Activated CD8-positive, alpha-beta T cell treated with anti-CD3 and anti-CD28 coated beads, Interleukin-2, amount 10 ng/mL, durations not matched to agents 7 days and 5 days (primary cell): ENCODE results near the gene SYNE1. TPM values are rescaled to one million over a fixed set of nuclear protein-coding genes. Genes with fewer than 3 reads are reported as not detected.
"Not testable (repeated sequence)": the region's sequence is repeated elsewhere in the genome, so short reads cannot be mapped to it uniquely, and the experiment has no call there.

Experiments used
- ATAC-seq: fragments of 150-1000 bp; cut with Tn5 transposase; one replicate; pipeline ENCODE4 v1.10.0; 2021; ENCODE audit warnings: moderate library complexity
- CTCF ChIA-PET: fragments of 350-600 bp; sonication (Branson Sonifier 250); formaldehyde crosslinking; loops from one replicate; lab custom pipeline; 2021; ENCODE audit warnings: antibody characterized with exemption; lab: Charles Lee
- POLR2A ChIA-PET: fragments of 350-600 bp; sonication (Branson Sonifier 250); formaldehyde crosslinking; loops from one replicate; lab custom pipeline; 2021; ENCODE audit warnings: antibody characterized with exemption; lab: Charles Lee
- DNase-seq: peaks from one replicate; pipeline ENCODE4 v3.0.0-alpha.2; 2020
- H3K27ac Mint-ChIP-seq: one replicate; pipeline ENCODE4 v1.8.0; 2021; ENCODE audit warnings: mild to moderate bottlenecking, mixed read lengths
- H3K27me3 Mint-ChIP-seq: one replicate; pipeline ENCODE4 v1.8.0; 2021; ENCODE audit warnings: low read depth, mixed read lengths
- H3K36me3 Mint-ChIP-seq: one replicate; pipeline ENCODE4 v1.8.0; 2021; ENCODE audit warnings: low read depth, mixed read lengths
- H3K4me1 Mint-ChIP-seq: one replicate; pipeline ENCODE4 v1.8.0; 2021; ENCODE audit warnings: low read depth, mixed read lengths
- H3K4me3 Mint-ChIP-seq: one replicate; pipeline ENCODE4 v1.8.0; 2021; ENCODE audit warnings: mild to moderate bottlenecking, mixed read lengths
- H3K9me3 Mint-ChIP-seq: one replicate; pipeline ENCODE4 v1.8.0; 2022; ENCODE audit warnings: mixed read lengths; ENCODE audit not compliant: insufficient read depth
- total RNA-seq, 2 experiments: library from RNA; stranded (reverse); gene quantifications; one replicate each; pipeline ENCODE4 v1.2.3, GENCODE V29; 2021

Gene SYNE1
- total RNA-seq, 2 experiments from 2014 or later, result 57.0 to 63.8 TPM

- DNase-seq, result no peak
- no peaks in the 10 kb centered on the region for H3K4me1 Mint-ChIP-seq
- no peaks in the 10 kb centered on the region for H3K27me3 Mint-ChIP-seq
- no peak overlapping the region for H3K4me3 Mint-ChIP-seq
- no peaks in the 10 kb centered on the region for H3K36me3 Mint-ChIP-seq
- ATAC-seq, result no peak
- ChIA-PET CTCF (no interaction called here), POLR2A (no interaction called here)
- H3K9me3 Mint-ChIP-seq, result no peaks in the 10 kb centered on the region
- no peak overlapping the region for H3K27ac Mint-ChIP-seq
These were observed 137.2 kb downstream of the SYNE1 start for GRCh38 chr6:152499931-152500330.

- H3K4me3 Mint-ChIP-seq, result no peak overlapping the region
- H3K27ac Mint-ChIP-seq, result no peak overlapping the region
- POLR2A ChIA-PET, result no interaction called here
- CTCF ChIA-PET, result no interaction called here
- no peaks in the 10 kb centered on the region for H3K4me1 Mint-ChIP-seq
- ATAC-seq (no peak), DNase-seq (no peak)
- no peaks in the 10 kb centered on the region for H3K27me3 Mint-ChIP-seq
- H3K36me3 Mint-ChIP-seq, result no peaks in the 10 kb centered on the region
- no peaks in the 10 kb centered on the region for H3K9me3 Mint-ChIP-seq
These were observed 140.4 kb downstream of the SYNE1 start for GRCh38 chr6:152496731-152497130.

- H3K27ac Mint-ChIP-seq, POLR2A ChIA-PET, H3K4me1 Mint-ChIP-seq, DNase-seq, H3K4me3 Mint-ChIP-seq, H3K9me3 Mint-ChIP-seq, ATAC-seq, CTCF ChIA-PET, H3K27me3 Mint-ChIP-seq, H3K36me3 Mint-ChIP-seq: not testable (repeated sequence)
These were observed 141.7 kb downstream of the SYNE1 start for GRCh38 chr6:152495456-152495855.

- H3K9me3 Mint-ChIP-seq, H3K27me3 Mint-ChIP-seq, ATAC-seq, CTCF ChIA-PET, H3K36me3 Mint-ChIP-seq, H3K27ac Mint-ChIP-seq, H3K4me3 Mint-ChIP-seq, POLR2A ChIA-PET, H3K4me1 Mint-ChIP-seq, DNase-seq: not testable (repeated sequence)
These were observed 144.9 kb downstream of the SYNE1 start for GRCh38 chr6:152492281-152492680.

GRCh38 chr6:152491501-152491900 is 145.7 kb downstream of the SYNE1 start:
- H3K27me3 Mint-ChIP-seq, H3K4me1 Mint-ChIP-seq, H3K27ac Mint-ChIP-seq, POLR2A ChIA-PET, DNase-seq, H3K9me3 Mint-ChIP-seq, H3K4me3 Mint-ChIP-seq, ATAC-seq, CTCF ChIA-PET, H3K36me3 Mint-ChIP-seq: not testable (repeated sequence)

GRCh38 chr6:152490971-152491378 is 146.2 kb downstream of the SYNE1 start:
- H3K27ac Mint-ChIP-seq, H3K4me3 Mint-ChIP-seq, H3K27me3 Mint-ChIP-seq, DNase-seq, ATAC-seq, H3K4me1 Mint-ChIP-seq, CTCF ChIA-PET, H3K9me3 Mint-ChIP-seq, POLR2A ChIA-PET, H3K36me3 Mint-ChIP-seq: not testable (repeated sequence)

GRCh38 chr6:152484806-152485205 is 152.4 kb downstream of the SYNE1 start:
- Mint-ChIP-seq H3K4me3 (no peak overlapping the region), H3K9me3 (no peaks in the 10 kb centered on the region), H3K4me1 (no peaks in the 10 kb centered on the region), H3K36me3 (no peaks in the 10 kb centered on the region), H3K27me3 (no peaks in the 10 kb centered on the region), H3K27ac (no peak overlapping the region)
- ChIA-PET POLR2A (no interaction called here), CTCF (interaction anchor here (1.3 to 1.7 kb wide), 2 partner anchors 13 to 159 kb away, joined by 3 to 5 read pairs; no protein-coding TSS in a partner anchor)
- ATAC-seq, result no peak
- DNase-seq, result no peak

GRCh38 chr6:152482289-152482688 is 154.9 kb downstream of the SYNE1 start:
- Mint-ChIP-seq H3K27ac (no peak overlapping the region), H3K36me3 (no peaks in the 10 kb centered on the region), H3K9me3 (no peaks in the 10 kb centered on the region), H3K4me1 (no peaks in the 10 kb centered on the region), H3K27me3 (no peaks in the 10 kb centered on the region), H3K4me3 (no peak overlapping the region)
- POLR2A ChIA-PET, result no interaction called here
- CTCF ChIA-PET, result no interaction called here
- ATAC-seq (no peak), DNase-seq (no peak)

GRCh38 chr6:152478377-152479010 is 158.7 kb downstream of the SYNE1 start:
- H3K4me3 Mint-ChIP-seq, result no peak overlapping the region
- H3K9me3 Mint-ChIP-seq, result no peaks in the 10 kb centered on the region
- ATAC-seq (no peak), DNase-seq (no peak)
- POLR2A ChIA-PET, result no interaction called here
- CTCF ChIA-PET, result no interaction called here
- peaks cover 3% of the 10 kb centered on the region for H3K27me3 Mint-ChIP-seq
- H3K27ac Mint-ChIP-seq, result no peak overlapping the region
- peaks cover 4% of the 10 kb centered on the region for H3K4me1 Mint-ChIP-seq
- H3K36me3 Mint-ChIP-seq, result no peaks in the 10 kb centered on the region

GRCh38 chr6:152474354-152474753 is 162.8 kb downstream of the SYNE1 start:
- ATAC-seq, result no peak
- H3K9me3 Mint-ChIP-seq, result no peaks in the 10 kb centered on the region
- no peak overlapping the region for H3K4me3 Mint-ChIP-seq
- POLR2A ChIA-PET, result no interaction called here
- no peak for DNase-seq
- no peaks in the 10 kb centered on the region for H3K36me3 Mint-ChIP-seq
- CTCF ChIA-PET, result no interaction called here
- peaks cover 4% of the 10 kb centered on the region for H3K4me1 Mint-ChIP-seq
- H3K27ac Mint-ChIP-seq, result no peak overlapping the region
- H3K27me3 Mint-ChIP-seq, result peaks cover 3% of the 10 kb centered on the region

- Mint-ChIP-seq H3K36me3 (no peaks in the 10 kb centered on the region), H3K9me3 (no peaks in the 10 kb centered on the region), H3K4me1 (peaks cover 4% of the 10 kb centered on the region), H3K4me3 (no peak overlapping the region), H3K27ac (no peak overlapping the region), H3K27me3 (peaks cover 3% of the 10 kb centered on the region)
- DNase-seq (no peak), ATAC-seq (no peak)
- POLR2A ChIA-PET, result no interaction called here
- CTCF ChIA-PET, result interaction anchor here (1.8 kb wide), 1 partner anchor 13 kb away, joined by 5 read pairs; no protein-coding TSS in a partner anchor
These were observed 164.8 kb downstream of the SYNE1 start for GRCh38 chr6:152472325-152472724.

GRCh38 chr6:152471456-152472265 is 165.5 kb downstream of the SYNE1 start:
- DNase-seq (no peak), ATAC-seq (no peak)
- ChIA-PET POLR2A (no interaction called here), CTCF (interaction anchor here (1.8 kb wide), 1 partner anchor 14 kb away, joined by 5 read pairs; no protein-coding TSS in a partner anchor)
- H3K4me3 Mint-ChIP-seq, result no peak overlapping the region
- H3K4me1 Mint-ChIP-seq, result peaks cover 4% of the 10 kb centered on the region
- no peaks in the 10 kb centered on the region for H3K36me3 Mint-ChIP-seq
- H3K27me3 Mint-ChIP-seq, result peaks cover 3% of the 10 kb centered on the region
- no peaks in the 10 kb centered on the region for H3K9me3 Mint-ChIP-seq
- no peak overlapping the region for H3K27ac Mint-ChIP-seq
